Renal cortical epithelial cell (primary cell): Measurements from ENCODE around the gene TCF7L2. TPM values are rescaled to one million over a fixed set of nuclear protein-coding genes. Genes with fewer than 3 reads are reported as not detected.
A peak's percentile ranks its signal among the peaks of the same experiment; 100 is the strongest.

Source experiments
- DNase-seq: peaks from one replicate; pipeline ENCODE4 v3.0.0-alpha.2; 2011; ENCODE audit warnings: low read depth
- total RNA-seq: library from RNA; depleted of rRNA; stranded (reverse); fragments of >200 nt; gene quantifications from 2 replicates; pipeline ENCODE4 v1.2.3, GENCODE V29; 2014

The TCF7L2 gene
- total RNA-seq, 1 donor from 2014 or later = 5.2 TPM

GRCh38 chr10:113142601-113143362, 192.7 kb downstream of the TCF7L2 start:
- DNase-seq = no peak

GRCh38 chr10:113144576-113144975, 194.5 kb downstream of the TCF7L2 start:
- no peak for DNase-seq

- no peak for DNase-seq
Measured at GRCh38 chr10:113148071-113148825, 198.2 kb downstream of the TCF7L2 start.

- DNase-seq = no peak
Measured at GRCh38 chr10:113148901-113149300, 198.9 kb downstream of the TCF7L2 start.

- DNase-seq = no peak
Measured at GRCh38 chr10:113149626-113150025, 199.6 kb downstream of the TCF7L2 start.

- DNase-seq = no peak
Measured at GRCh38 chr10:113151190-113151666, 201.2 kb downstream of the TCF7L2 start.

- no peak for DNase-seq
Measured at GRCh38 chr10:113153493-113154102, 203.6 kb downstream of the TCF7L2 start.

GRCh38 chr10:113157441-113157840, 207.4 kb downstream of the TCF7L2 start:
- DNase-seq = no peak

GRCh38 chr10:113158183-113158582, 208.1 kb downstream of the TCF7L2 start:
- DNase-seq = peak; percentile 76

- DNase-seq = no peak
Measured at GRCh38 chr10:113159563-113159962, 209.5 kb downstream of the TCF7L2 start.

- DNase-seq = no peak
Measured at GRCh38 chr10:113160641-113161040, 210.6 kb downstream of the TCF7L2 start.

GRCh38 chr10:113161066-113161465, 211.0 kb downstream of the TCF7L2 start:
- no peak for DNase-seq

GRCh38 chr10:113162960-113163359, 212.9 kb downstream of the TCF7L2 start:
- DNase-seq = no peak

- no peak for DNase-seq
Measured at GRCh38 chr10:113165673-113166072, 215.6 kb downstream of the TCF7L2 start.

GRCh38 chr10:113167702-113168101, 217.7 kb downstream of the TCF7L2 start:
- DNase-seq = no peak

GRCh38 chr10:113168584-113168983, 218.5 kb downstream of the TCF7L2 start:
- DNase-seq = peak; percentile 13

- no peak for DNase-seq
Measured at GRCh38 chr10:113169111-113169510, 219.1 kb downstream of the TCF7L2 start.

GRCh38 chr10:113169853-113170460, 219.9 kb downstream of the TCF7L2 start:
- DNase-seq = no peak

- no peak for DNase-seq
Measured at GRCh38 chr10:113171662-113172061, 221.6 kb downstream of the TCF7L2 start.

GRCh38 chr10:113175176-113175575, 225.1 kb downstream of the TCF7L2 start:
- DNase-seq = no peak

- DNase-seq = no peak
Measured at GRCh38 chr10:113175756-113176651, 226.0 kb downstream of the TCF7L2 start.
